Gastrocnemius medialis (tissue), 4 donors: Measurements from ENCODE around the gene GTF3C6. TPM values are rescaled to one million over a fixed set of nuclear protein-coding genes. Genes with fewer than 3 reads are reported as not detected.
"Not testable (repeated sequence)": the region's sequence is repeated elsewhere in the genome, so short reads cannot be mapped to it uniquely, and the experiment has no call there.

Experiments used
- ATAC-seq, 2 donors: fragments of 150-250 bp; one replicate each; pipeline ENCODE4 v1.9.1; 2016
- DNase-seq, 2 donors: peaks; one replicate each; pipeline ENCODE4 v3.0.0-alpha.2; 2019
- H3K27ac ChIP-seq, 4 donors: fragments of 200-600 bp; sonication (generic); 1 replicate in 1 of 4; 2 replicates in 3 of 4; pipeline ENCODE4 v1.5.1; 2016 to 2018; ENCODE audit warnings: mild to moderate bottlenecking in 2 of 4, moderate library complexity in 1 of 4
- H3K27me3 ChIP-seq, 3 donors: fragments of 200-600 bp; sonication (generic) in 2 of 3; 1 replicate in 1 of 3; 2 replicates in 2 of 3; pipeline versions ENCODE4 v1.5.1 to v1.6.0; 2016 to 2019; ENCODE audit warnings: mild to moderate bottlenecking in 1 of 3, moderate library complexity in 1 of 3
- H3K36me3 ChIP-seq, 2 donors: fragments of 200-600 bp; sonication (generic) in 1 of 2; one replicate each; pipeline ENCODE4 v1.5.1; 2017 to 2018
- H3K4me1 ChIP-seq, 2 donors: fragments of 200-600 bp; sonication (generic) in 1 of 2; one replicate each; pipeline ENCODE4 v1.5.1; 2016 to 2017; ENCODE audit warnings: mild to moderate bottlenecking in 2 of 2
- H3K4me3 ChIP-seq, 4 donors: fragments of 200-600 bp; sonication (generic) in 3 of 4; 1 replicate in 1 of 4; 2 replicates in 3 of 4; pipeline ENCODE4 v1.5.1; 2016 to 2019; ENCODE audit warnings: mild to moderate bottlenecking in 2 of 4
- H3K9me3 ChIP-seq, 3 donors: fragments of 200-600 bp; sonication (generic) in 2 of 3; 1 replicate in 1 of 3; 2 replicates in 2 of 3; pipeline ENCODE4 v1.5.1; 2016 to 2019
- POLR2A ChIP-seq, 2 donors: fragments of 450-650 bp; IDR thresholded peaks; one replicate each; pipeline ENCODE4 v1.6.1; 2017; ENCODE audit warnings: antibody characterized with exemption in 2 of 2, mild to moderate bottlenecking in 2 of 2, moderate library complexity in 2 of 2
- in situ Hi-C, 4 donors: fragments of 200-750 bp; cut with MboI; loops; one replicate each; pipeline versions ENCODE4 v1.15.0 to v1.8.0; 2017; ENCODE audit warnings: low sequenced_read_pairs in 4 of 4
- intact Hi-C: fragments of 100-400 bp; cut with DNase I; formaldehyde crosslinking; loops from one replicate; pipeline ENCODE4 v1.15.1; 2023; ENCODE audit warnings: low total_unique reads
- total RNA-seq, 4 donors: library from RNA; depleted of rRNA; stranded (reverse); fragments of >200 nt; gene quantifications; one replicate each; pipeline versions ENCODE4 v1.1.0 to v1.2.3, GENCODE V29; 2016
- TF ChIP-seq, protein P1 (sequence below), 5 experiments: fragments of 450-650 bp in 3 of 5; fragments of 200-600 bp in 2 of 5; sonication (generic) in 2 of 5; IDR thresholded peaks in 4 of 5; conservative IDR thresholded peaks in 1 of 5; 1 replicate in 4 of 5; 2 replicates in 1 of 5; pipeline ENCODE4 v1.5.1; 2016 to 2019; ENCODE audit warnings: antibody characterized with exemption in 5 of 5, mild to moderate bottlenecking in 3 of 5, moderate library complexity in 3 of 5

The GTF3C6 gene
- total RNA-seq, 4 donors from 2014 or later, result 76.7 to 105 (median 82.4) TPM

DNA sequence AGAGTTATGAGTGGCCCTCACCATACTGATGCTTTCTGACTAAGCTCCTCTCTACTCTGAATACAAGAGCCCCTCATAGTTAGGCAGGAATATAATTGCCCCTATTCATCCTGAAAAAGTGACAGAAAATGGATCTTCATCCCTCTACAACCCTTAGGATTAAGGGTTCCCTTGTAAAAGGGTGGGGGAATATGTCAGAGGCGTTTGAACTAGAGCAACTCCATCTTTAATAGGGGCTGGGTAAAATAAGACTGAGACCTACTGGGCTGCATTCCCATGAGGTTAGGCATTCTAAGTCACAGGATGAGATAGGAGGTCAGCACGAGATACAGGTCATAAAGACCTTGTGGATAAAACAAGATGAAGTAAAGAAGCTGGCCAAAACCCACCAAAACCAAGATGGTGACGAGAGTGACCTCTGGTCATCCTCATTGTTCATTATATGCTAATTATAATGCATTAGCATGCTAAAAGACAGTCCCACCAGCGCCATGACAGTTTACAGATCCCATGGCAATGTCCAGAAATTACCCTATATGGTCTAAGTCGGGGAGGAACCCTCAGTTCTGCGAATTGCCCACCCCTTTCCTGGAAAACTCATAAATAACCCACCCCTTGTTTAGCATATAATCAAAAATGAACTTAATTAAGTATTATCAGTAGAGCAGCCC is 4.7 kb upstream of the GTF3C6 start:
- intact Hi-C loops, result no loop called here
- H3K9me3 ChIP-seq, result no peaks in the 10 kb centered on the region
- in situ Hi-C loops, result loop anchor here in 2 of 4 donors (5.0 to 25.0 kb wide), 5 partner anchors 79 to 1266 kb away; partner anchors contain the start of genes CDK19 (in 2 of the 2), AK9 (in 1 of the 2), AMD1 (in 1 of the 2) and FIG4 (in 1 of the 2)
- H3K27ac ChIP-seq, result no peak overlapping the region
- H3K27me3 ChIP-seq, result no peaks in the 10 kb centered on the region
- ATAC-seq, result no peak
- DNase-seq, result no peak
- H3K36me3 ChIP-seq, result no peaks in the 10 kb centered on the region
- no peak overlapping the region for H3K4me3 ChIP-seq
- peaks cover 0 to 8% of the 10 kb centered on the region in 2 donors for H3K4me1 ChIP-seq
- TF ChIP-seq, protein P1, sequence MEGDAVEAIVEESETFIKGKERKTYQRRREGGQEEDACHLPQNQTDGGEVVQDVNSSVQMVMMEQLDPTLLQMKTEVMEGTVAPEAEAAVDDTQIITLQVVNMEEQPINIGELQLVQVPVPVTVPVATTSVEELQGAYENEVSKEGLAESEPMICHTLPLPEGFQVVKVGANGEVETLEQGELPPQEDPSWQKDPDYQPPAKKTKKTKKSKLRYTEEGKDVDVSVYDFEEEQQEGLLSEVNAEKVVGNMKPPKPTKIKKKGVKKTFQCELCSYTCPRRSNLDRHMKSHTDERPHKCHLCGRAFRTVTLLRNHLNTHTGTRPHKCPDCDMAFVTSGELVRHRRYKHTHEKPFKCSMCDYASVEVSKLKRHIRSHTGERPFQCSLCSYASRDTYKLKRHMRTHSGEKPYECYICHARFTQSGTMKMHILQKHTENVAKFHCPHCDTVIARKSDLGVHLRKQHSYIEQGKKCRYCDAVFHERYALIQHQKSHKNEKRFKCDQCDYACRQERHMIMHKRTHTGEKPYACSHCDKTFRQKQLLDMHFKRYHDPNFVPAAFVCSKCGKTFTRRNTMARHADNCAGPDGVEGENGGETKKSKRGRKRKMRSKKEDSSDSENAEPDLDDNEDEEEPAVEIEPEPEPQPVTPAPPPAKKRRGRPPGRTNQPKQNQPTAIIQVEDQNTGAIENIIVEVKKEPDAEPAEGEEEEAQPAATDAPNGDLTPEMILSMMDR (IDR thresholded peaks at IDR 0.05 in 4 of 5, conservative IDR thresholded peaks at IDR 0.05 in 1 of 5), result no peak
- TF ChIP-seq POLR2A (IDR thresholded peaks at IDR 0.05), result no peak

DNA sequence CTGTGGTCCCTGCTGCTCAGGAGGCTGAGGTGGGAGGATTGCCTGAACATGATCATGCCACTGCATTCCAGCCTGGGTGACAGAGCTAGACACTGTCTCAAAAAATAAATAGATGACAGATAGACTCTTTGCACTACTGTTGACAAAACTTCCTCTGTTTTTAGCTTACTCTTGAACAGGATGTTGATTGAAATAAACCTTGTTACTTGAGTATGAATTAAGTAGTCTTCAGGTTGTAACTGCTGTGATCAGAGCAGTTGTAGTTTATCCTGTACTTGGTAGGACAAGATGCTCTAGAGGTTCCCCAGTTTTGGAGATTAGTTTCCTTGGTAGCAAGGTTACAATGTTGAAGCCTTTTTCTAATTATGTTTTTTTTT is 1.5 kb downstream of the GTF3C6 start:
- Histone ChIP-seq H3K9me3 (no peaks in the 10 kb centered on the region), H3K27ac (no peak overlapping the region), H3K4me1 (peaks cover 11 to 12% of the 10 kb centered on the region in 2 donors), H3K27me3 (no peaks in the 10 kb centered on the region), H3K4me3 (no peak overlapping the region), H3K36me3 (peaks cover 0 to 46% of the 10 kb centered on the region in 2 donors)
- no peak for DNase-seq
- no peak for ATAC-seq
- TF ChIP-seq, protein P1 (IDR thresholded peaks at IDR 0.05 in 4 of 5, conservative IDR thresholded peaks at IDR 0.05 in 1 of 5), result no peak
- no peak for TF ChIP-seq POLR2A (IDR thresholded peaks at IDR 0.05)
- intact Hi-C loops, result no loop called here
- in situ Hi-C loops, result loop anchor here in 1 of 4 donors (25.0 kb wide), 1 partner anchor 1273 kb away; the partner anchor contains the start of genes AK9 and FIG4

DNA sequence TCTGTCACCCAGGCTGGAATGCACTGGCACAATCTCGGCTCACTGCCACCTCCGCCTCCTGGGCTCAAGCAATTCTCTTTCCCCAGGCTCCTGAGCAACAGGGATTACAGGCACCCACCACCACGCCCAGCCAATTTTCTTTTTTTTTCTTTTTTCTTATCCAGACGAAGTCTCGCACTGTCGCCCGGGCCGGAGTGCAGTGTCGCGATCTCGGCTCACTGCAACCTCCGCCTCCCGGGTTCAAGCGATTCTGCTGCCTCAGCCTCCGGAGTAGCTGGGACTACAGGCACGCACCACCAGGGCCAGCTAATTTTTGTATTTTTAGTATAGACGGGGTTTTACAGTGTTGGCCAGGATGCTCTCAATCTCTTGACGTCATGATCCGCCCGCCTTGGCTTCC is 4.1 kb downstream of the GTF3C6 start:
- H3K27ac ChIP-seq, H3K4me3 ChIP-seq, DNase-seq, intact Hi-C loops, H3K27me3 ChIP-seq, H3K9me3 ChIP-seq, ATAC-seq: not testable (repeated sequence)
- H3K36me3 ChIP-seq, result peaks cover 0 to 73% of the 10 kb centered on the region in 2 donors
- H3K4me1 ChIP-seq, result peaks cover 10 to 11% of the 10 kb centered on the region in 2 donors
- in situ Hi-C loops, result loop anchor here in 1 of 4 donors (25.0 kb wide), 1 partner anchor 1275 kb away; the partner anchor contains the start of genes AK9 and FIG4

DNA sequence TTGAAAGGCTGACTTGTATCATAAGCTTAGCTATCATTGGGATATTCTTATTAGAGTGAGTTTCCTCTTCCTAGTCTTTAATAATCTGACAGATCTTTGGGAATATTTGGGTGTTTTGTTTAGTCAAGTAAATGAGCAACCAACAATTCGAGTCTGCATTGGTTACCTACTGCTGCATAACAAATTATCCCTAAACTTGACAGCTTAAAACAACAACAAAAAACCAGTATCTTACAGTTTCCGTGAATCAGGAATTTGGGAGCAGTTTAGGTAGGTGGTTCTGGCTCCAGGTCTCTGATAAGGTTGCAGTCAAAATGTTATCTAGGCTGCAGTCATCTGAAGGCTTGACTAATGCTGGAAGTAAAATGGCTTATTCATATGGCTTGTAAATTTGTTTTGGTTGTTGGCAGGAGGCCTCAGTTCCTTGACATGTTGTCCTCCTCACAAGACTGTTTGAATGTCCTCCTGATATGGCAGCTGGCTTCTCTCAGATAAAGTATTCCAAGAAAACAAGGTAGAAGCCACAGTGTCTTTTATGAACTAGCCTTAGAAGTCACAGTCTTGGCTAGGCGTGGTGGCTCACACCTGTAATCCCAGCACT is 7.2 kb downstream of the GTF3C6 start:
- Histone ChIP-seq H3K4me1 (no peaks in the 10 kb centered on the region), H3K36me3 (peaks cover 0 to 78% of the 10 kb centered on the region in 2 donors), H3K27ac (no peak overlapping the region), H3K9me3 (no peaks in the 10 kb centered on the region), H3K4me3 (no peak overlapping the region), H3K27me3 (no peaks in the 10 kb centered on the region)
- no peak for DNase-seq
- TF ChIP-seq, protein P1 (IDR thresholded peaks at IDR 0.05 in 4 of 5, conservative IDR thresholded peaks at IDR 0.05 in 1 of 5), result no peak
- no peak for TF ChIP-seq POLR2A (IDR thresholded peaks at IDR 0.05)
- in situ Hi-C loops (loop anchor here in 1 of 4 donors (25.0 kb wide), 1 partner anchor 1278 kb away; the partner anchor contains the start of genes AK9 and FIG4), intact Hi-C loops (no loop called here)
- ATAC-seq, result no peak

DNA sequence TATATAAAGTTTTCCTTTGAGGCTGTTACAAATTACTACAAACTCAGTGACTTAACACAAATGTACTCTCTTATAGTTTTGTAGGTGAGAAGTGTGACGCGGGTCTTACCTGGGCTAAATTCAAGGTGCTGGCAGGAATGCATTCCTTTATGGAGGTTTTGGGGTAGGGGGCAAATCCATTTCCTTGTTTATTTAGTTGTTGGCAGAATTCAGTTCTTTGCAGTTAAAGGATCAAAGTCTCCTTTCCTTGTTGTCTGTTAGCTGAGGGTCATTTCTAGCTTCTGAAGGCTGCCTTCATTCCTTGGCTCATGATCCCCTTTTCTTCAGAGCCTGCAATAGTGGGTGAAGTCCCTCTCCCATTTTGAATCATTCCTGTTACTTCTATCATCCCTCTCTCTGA is 10.2 kb downstream of the GTF3C6 start:
- DNase-seq, H3K4me1 ChIP-seq, H3K9me3 ChIP-seq, H3K27me3 ChIP-seq, ATAC-seq, intact Hi-C loops, H3K4me3 ChIP-seq, H3K27ac ChIP-seq: not testable (repeated sequence)
- in situ Hi-C loops, result loop anchor here in 1 of 4 donors (25.0 kb wide), 1 partner anchor 1281 kb away; the partner anchor contains the start of genes AK9 and FIG4
- peaks cover 0 to 49% of the 10 kb centered on the region in 2 donors for H3K36me3 ChIP-seq
